NCI-H1417 (cell line): ENCODE results near the gene RBSN.

Source experiments
- DNase-seq, 3 experiments: peaks; one replicate each; lab custom pipeline; 2025; lab: John Stamatoyannopoulos, UW

RBSN gene

GRCh38 chr3:15060029-15060428, 38.9 kb downstream of the RBSN start:
- no peak for DNase-seq

GRCh38 chr3:15056676-15057404, 42.1 kb downstream of the RBSN start:
- DNase-seq: no peak

GRCh38 chr3:15055019-15055557, 43.9 kb downstream of the RBSN start:
- DNase-seq: no peak

- DNase-seq: no peak
These were observed 45.4 kb downstream of the RBSN start for GRCh38 chr3:15053541-15053940.

DNA sequence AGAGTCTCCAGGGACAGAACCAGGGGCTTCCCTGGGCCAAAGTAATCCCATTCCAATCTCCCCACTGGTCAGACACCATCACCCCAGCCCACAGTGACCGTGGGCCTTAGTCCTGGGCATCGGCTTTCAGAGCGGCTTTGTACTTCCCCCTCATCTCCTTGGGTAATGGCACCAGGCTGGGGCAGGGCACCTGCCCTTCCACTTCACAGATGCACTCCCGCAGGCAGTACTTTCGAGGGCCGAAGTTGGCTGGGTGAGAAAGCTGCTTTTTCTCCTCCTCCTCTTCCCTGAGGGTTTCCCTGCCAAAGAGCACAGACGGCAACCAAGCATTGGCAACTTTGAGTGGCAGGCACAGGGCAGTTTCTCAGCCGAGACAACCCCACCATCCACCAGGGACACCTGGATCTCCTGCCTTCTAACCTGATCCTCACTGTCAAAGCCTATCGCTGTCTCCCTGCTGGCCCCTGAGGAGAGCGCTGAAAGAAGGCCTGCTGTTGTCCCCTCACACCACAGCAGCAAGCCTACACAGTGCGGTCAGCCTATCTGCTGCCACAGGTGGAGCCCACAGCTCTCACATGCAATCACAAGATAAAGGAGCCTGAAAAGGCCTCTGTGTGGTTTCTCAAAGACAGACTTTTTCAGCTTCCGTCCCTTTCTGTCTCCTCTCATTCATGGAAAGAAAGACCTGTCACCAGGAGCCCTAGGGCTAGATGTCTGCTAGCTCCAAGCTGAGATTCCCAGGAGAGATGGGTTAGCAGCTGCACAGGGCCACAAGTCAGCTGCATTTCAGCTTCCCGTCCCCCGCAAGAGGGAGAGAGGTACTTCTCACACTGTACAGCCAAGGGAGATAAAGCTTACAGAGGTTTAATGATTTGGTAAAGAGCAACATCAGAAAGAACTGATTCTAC, 46.4 kb downstream of the RBSN start:
- DNase-seq: no peak

GRCh38 chr3:15051531-15051930, 47.4 kb downstream of the RBSN start:
- DNase-seq: peak in 1 of 3 experiments; percentile 3

DNA sequence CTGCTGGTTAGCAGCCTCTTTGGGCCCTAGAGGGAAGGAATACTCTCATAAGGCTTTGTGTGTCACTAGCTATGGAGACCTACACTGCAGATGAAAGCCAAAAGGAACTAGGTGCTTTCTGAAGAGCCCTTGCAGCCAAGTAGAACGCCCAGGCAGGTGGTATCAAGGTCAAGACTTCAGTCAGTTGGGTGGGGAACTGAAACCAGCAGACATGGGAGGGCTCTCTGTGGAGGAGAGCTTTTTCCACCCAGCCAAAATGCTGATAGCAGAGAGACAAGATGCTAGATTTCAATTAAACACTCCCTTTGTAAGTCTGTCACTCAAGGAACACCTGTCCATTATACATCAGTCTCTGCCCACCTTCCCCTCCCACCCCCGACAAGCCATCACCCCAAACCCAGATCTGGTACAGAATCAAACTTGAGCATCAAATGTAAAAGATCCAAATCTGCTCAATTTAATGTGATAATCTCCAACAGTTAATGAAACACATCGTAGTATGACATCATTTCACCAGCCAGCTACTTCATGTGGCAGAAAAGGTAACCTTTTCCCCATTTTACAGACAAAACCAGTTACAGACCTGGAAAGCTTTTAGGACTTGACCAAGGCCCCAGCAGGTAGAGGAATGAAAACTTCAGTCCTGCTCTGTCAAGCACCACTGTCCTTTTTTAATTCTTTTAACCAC, 48.4 kb downstream of the RBSN start:
- DNase-seq: no peak

- no peak for DNase-seq
These were observed 49.4 kb downstream of the RBSN start for GRCh38 chr3:15049584-15049983.

- no peak for DNase-seq
These were observed 53.3 kb downstream of the RBSN start for GRCh38 chr3:15045667-15046066.

- DNase-seq: no peak
These were observed 54.6 kb downstream of the RBSN start for GRCh38 chr3:15044326-15044725.

DNA sequence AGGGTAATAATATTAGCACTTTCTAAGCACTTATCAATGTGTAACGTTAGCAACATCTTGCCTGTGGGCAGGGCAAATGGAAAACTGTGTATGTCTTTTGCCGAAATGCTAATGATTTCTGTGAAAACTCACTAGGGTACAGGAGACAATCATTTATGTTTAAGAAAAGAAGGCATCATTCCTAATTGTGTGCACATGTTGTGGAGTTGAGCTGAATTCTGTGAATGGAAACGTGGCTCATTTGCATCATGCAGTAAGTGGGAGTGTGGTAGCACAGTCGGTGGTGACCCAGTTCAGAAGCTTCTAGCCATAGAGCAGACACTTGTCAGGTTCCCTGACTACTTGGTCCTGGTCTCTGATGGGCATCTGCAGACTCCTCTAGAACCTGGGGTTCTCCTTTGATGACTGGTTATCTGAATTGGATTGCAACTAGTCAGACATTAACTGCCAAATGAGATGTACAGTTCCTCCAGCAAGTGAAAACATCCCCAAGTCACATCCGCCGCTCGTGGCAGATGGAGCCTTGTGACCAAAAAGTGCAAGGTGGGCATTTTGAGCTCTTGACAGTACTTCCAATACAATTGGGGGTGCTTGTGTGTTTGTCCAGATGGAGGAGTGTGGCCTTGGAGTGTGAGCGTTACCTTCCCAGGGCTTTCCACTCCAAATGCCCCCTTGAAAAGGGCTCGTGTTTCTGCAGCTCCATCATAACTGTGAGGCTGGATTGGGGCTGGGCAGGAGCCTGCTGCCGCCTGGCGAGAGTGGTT, 55.4 kb downstream of the RBSN start:
- DNase-seq: no peak

DNA sequence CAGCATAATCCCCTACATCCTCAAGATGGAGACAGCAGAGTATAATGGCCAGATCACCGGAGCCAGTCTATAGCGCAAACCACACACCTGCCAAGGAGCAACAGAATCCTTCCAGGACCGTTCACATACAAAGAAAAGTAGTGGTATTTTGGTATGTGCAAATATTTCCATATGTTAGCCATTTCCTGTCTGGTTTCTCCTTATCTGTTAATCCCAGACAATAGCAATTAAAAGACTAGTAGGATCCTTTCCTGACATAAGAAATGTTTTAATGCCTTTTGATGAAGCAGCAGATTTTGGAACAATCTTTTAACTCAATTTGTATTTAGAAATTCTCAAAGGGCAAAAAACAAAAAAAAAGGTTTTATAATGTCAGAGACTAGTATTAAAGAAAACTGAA, 56.0 kb downstream of the RBSN start:
- DNase-seq: no peak

DNA sequence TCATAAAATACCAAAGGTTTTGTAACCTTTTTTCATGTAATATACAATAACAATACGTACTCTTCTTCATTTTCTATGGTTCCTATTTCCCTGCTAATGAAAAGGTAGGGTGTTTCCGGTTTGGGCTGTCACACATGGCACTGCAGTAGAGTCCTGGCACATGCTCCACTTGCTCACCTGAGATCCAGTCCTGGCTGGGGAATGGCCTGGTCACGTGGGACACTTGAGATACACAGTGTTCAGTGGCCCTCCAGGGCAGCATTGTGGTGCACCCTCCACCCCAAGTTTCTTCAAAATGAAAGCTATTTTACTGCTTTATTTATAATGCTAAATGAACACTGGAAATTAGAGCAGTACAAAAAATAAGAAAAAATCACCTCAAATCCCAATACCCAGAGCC, 57.0 kb downstream of the RBSN start:
- DNase-seq: no peak

DNA sequence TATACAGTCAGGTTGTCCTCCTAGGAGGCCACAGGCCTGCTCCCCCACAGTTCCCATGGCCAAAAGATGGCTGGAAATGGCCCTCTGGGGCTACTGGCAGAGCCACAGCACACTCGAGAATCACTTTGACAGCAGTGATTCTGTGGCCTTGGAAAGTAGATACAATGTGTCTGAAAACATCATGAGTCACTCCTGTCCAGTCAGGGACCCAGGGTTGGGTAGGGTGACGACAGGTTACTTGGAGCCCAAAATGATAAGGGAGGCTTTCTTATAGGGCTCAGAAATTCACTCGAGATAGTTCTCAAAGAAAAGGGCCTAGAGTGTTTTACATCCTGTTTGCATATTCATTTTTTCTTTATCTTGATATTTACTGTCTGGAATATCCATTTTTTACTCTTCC, 58.1 kb downstream of the RBSN start:
- DNase-seq: no peak

- DNase-seq: no peak
These were observed 60.6 kb downstream of the RBSN start for GRCh38 chr3:15038306-15038705.

DNA sequence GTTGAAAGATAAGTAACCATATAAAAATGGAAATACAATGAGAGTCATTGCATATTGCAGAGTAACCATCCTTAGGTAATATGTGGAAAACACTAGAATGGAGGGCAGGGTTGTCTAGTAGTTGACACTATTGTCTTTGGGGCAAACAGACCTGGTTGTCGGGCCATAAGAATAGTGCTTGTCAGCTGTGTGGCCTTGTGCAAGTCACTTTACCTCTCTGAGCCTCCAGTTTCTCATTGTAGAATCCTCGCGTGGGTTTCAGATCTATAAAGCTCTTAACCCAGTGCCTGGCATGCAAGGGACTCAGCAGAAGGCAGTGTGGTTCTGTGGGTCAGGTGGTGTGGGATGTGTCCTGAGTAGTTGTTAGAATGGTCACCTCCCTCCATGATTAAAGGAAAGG, 65.8 kb downstream of the RBSN start:
- DNase-seq: no peak

DNA sequence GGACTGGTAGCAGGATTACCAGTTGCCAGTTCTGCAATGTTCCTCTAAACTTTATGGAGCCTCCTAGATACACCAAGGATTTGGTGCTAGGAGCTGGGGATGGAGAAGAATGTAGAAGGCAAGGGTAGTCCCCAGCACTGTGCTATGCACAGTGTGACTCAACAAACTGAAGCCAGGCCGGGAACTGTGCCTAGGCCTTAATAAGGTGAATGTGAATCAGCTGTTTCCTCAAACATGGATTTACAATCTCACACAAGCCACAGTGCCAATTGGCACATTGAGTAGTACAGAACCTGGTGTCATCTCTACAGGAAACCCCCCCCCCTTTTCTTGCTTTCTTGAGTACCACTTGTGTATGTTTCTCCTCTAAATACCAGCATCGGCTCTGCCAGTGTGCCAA, 66.3 kb downstream of the RBSN start:
- DNase-seq: no peak

GRCh38 chr3:15029625-15030024, 69.3 kb downstream of the RBSN start:
- no peak for DNase-seq

- no peak for DNase-seq
These were observed 75.2 kb downstream of the RBSN start for GRCh38 chr3:15023719-15024118.

- no peak for DNase-seq
These were observed 75.7 kb downstream of the RBSN start for GRCh38 chr3:15023249-15023648.
